PC-3 (cell line): ENCODE data around the gene CFAP54.

Source experiments
- CTCF ChIP-seq: fragments of 300-600 bp; sonication (generic); conservative IDR thresholded peaks from 2 replicates; pipeline ENCODE4 v1.5.1; 2017; ENCODE audit warnings: antibody characterized with exemption, low read depth, mild to moderate bottlenecking, low read length
- EZH2phosphoT487 ChIP-seq: fragments of 300-600 bp; sonication (generic); IDR thresholded peaks from 2 replicates; pipeline ENCODE4 v1.6.1; 2018; ENCODE audit warnings: mild to moderate bottlenecking, antibody characterized with exemption, low read length, borderline replicate concordance

- TF ChIP-seq CTCF (no peak), EZH2phosphoT487 (no peak)
These were observed 24.3 kb downstream of the CFAP54 start for GRCh38 chr12:96513681-96514080.
